GM19324 (cell line): ENCODE results near the gene AGXT.

ENCODE experiments used
- ATAC-seq: cut with Tn5 transposase; IDR thresholded peaks from one replicate; pipeline ENCODE4 v1.9.1; 2021; ENCODE audit warnings: mild to moderate bottlenecking, moderate library complexity; ENCODE audit not compliant: unreplicated experiment, low FRiP score

Gene AGXT

DNA sequence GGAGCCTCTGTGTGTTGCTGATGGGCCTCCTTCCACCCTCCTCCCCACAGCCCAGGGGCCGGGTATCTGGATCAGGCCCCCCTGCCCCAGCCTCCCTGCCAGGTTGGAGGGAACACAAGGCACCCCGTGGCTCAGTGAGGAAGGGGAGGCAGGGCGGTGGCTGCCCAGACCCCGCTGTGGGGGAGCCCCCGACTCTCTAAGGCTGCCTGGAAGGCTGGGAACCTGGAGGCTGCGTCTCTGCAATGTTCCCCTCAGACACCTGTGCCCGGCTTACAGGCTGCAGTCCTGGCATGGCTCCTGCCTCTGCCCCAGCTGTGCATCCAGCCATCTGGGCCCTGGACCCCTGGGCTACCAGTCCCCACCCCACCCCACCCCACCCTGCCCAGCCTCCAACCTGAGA lies 27.8 kb downstream of the AGXT start:
- no peak for ATAC-seq

DNA sequence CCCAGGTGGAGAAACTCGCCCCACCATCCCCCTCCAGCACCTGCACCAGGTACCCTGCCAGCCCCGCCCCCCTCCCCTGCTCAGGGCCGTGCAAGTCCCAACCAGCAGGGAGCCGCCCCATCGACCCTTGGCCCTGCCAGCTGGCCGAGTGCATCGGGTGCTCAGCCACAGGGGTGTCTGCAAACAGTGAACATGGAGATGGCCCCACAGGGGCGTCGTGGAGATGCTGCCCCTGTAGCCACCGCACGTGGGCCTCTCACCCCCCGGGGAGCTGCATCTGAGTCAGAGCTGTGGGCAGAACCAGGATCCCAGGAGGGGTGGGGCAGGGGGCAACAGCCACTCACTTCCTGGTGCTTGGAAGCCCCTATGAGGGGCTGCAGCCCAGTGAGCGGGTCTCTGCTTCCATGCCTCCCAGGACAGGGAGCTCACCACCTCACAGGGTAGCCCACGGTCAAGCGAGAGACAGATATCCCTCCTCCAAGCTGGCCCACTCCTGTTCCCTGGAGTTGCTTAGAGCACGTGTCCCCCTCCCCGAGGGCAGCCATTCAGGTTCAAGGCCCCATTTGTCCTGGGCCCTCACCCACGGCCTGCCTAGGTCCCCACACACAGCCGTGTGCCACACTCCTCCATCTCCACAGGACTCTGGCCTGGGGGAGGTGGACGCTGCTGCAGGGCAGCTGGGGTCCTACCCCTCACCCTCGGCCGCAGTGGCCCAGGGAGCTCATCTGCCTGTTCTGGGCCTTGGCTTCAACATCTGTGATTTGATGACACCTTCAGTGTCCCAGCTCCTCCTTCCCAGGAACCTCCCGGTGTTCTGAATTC lies 28.5 kb downstream of the AGXT start:
- ATAC-seq: no peak

DNA sequence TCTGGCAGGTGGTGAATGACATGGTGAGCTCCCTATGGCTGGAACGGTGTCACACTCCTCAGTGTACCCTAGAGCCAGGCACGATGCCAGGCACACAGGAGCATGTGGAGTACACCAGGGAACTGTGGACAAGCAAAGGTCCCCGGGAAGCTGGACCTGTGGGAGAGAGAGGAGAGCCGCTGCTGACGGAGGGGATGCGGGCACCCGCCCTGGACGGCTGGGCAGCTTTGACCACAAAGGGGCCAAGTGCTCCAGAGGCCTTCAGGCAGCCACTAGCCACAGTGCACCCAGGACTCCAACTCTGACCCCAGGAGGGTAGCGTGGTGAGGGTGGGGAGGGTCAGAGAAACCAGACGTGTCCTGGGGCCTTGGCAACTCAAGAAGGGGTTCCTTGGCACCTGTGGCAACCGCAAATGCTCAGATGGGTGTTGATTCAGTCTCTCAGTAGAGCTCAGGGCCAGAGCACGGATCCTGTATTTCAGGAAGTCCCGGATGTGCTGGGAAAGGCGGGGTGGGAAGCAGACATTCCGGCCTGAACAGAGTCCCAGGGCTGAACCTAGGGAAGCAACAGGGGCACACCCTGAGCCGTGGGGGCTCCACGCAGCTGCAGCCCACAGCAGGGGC lies 29.6 kb downstream of the AGXT start:
- ATAC-seq: no peak

DNA sequence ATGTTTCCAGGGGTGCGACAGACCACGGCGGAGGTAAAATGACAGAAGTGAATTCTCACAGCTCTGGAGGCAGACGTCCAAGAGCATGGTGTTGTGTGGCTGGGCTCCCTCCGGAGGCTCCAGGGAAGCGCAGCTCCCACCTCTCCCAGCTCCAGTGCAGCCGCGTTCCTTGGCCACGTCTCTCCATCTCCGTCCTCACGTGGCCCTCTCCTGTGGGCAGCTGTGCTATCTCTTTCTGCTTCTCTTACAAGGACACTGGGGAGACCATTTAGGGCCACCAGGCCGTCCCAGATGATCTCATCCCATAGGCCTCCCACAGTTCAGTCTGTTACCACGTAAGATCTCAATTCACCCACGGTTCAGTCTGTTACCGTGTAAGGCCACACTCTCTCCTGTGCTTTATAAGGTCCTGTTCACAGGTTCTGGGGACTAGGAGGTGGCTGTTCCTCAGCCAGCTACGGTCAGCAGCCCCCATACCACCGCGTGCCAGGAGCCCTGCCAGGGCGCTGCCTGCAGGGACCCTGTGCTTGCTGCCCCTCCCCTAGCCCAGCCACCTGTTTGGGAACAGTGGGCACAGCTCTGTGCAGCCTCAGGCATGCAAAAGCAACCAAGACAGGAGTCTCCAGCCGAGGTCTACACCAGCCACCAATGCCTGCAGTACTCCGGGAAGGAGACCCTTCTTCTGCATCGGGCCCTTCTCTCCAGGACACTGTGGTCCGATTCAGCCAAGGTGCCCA lies 30.3 kb downstream of the AGXT start:
- ATAC-seq: no peak

DNA sequence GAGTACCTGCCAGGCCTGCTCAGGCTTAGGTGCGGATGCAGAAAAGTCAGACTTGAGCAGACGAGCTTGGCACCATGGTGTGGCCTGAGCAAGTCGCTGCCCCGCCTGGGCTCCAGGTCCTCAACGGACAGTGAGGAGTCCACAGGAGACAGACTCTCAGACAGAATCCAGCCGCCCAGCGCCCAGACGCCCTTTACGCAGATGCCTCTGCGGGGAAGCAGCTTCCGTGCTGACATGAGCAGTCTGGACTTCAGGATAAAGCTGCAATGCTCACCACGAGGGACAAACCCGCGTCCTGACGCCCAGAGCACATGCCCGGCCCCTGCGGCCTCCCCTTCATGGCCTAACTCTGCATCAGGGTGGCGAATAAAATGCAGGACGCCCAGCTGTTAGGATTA lies 30.8 kb downstream of the AGXT start:
- no peak for ATAC-seq

DNA sequence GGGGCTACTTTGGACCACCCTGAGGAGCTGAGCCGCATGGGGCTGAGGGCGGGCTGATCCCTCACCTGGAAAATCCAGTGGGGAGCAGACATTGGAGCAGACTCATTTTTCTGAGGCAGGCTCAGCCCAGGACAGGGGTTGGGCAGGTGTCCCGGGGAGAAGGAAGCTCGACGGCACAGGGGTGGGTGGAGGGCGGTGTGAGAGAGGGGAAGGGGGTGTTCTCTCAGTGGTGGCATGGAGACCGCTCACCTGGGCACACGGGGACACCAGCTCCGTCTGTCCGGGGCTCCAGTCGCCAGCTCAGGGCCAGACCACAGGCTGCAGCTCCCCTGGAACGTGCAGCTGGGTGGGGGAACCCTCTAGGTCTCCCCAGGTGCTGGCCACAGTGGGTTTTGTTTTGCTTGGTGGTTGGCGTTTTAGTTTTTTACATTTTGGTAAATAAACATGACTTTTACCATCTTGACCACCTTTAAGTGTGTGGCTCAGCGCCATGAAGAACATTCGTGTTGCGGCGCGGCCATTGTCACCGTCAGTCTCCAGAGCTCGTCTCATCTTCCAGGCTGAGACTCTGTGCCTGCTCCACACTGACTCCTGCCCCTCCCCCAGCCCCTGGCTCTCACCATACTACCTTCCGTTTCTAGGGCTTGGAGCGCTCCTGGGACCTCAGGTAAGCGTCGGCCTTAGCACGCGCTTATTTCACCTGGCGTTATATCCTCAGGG lies 31.7 kb downstream of the AGXT start:
- ATAC-seq: no peak

DNA sequence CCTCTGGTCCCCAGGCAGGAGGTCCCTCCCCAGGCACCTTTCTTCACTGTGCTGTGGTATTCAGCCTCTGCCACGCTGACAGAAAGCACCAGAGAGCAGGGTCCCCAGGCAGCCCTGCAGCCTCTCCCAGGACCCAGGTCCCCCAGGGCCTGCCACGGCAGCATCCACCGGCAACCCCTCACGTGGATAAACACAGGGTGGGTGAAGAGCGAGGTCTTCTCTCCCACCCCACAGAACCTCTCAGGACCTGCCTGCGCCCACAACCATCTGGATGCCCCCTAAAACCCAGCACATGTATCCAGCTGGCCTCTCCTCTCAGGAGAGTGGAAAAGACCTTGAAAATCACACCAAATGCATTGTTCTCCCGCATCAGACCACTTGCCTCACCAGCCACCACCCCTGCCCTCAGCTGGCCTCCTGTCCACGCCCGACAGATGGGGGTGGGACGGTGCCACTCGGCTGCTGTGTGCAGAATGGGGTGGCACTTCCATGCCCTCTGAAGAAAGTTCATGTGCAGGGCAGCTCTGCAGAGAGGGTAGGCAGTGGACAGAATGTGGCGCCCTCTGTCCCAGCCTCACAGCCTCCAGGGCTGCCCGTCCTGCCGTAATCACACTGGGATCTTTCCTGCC lies 33.5 kb downstream of the AGXT start:
- no peak for ATAC-seq

DNA sequence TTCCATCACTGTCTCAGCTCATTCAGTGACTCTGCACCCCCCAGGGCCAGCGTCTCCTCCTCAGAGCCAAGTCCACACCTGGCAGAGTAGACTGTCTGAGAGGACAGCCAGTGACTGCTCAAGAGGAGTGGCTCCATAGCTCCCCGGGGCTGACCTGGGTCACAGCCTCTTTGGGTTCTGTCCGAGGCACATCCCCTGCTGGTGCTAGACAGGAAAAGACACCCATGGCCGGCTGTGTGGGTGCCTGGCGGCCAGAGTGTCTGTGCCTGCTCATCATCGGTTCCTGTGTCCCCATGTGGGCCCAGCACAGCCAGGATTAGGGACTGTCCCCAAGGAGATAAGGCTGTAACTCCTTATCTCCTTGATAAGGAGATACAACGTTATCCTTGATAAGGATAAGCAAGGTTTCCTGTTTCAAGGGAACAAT lies 34.0 kb downstream of the AGXT start:
- no peak for ATAC-seq

DNA sequence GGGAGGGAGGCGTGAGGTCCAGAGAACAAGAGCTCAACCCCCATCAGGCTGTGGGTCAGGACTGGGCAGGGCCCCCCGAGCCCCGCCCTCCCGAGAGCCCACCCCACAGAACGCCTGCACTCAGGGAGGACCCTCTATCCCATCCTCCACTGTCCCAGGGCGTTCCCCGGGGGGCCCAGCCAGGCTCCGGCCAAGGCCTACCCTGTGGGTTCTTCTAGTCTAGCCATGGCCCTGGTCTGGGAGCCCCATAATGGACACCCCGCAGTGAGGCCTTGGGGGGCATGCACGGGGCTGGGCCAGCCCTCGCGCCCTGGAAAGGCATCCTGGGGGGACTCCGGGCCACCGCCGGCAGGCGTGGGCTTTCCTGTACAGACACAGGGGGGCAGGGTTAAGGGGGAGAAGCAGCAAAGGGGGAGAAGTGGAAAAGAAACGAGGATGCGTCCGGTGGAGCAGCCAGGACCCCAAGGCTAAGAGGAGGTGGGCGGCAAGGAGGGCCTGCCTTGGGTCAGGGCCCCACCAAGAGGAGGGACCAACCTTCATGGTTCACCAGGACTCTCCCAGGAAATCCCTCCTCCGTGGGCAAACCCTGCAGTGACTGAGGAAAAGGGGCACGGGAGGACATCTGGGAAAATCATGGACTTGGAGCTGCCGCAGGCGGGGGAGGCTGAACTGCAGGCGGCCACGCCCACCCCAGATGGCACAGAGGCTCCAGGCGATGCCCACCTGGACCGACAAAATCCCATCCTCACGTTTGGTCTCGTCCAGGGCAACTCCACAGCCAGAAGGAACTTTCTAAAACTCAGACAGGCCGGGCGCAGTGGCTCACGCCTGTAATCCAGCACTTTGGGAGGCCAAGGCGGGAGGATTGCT lies 34.8 kb downstream of the AGXT start:
- ATAC-seq: no peak

DNA sequence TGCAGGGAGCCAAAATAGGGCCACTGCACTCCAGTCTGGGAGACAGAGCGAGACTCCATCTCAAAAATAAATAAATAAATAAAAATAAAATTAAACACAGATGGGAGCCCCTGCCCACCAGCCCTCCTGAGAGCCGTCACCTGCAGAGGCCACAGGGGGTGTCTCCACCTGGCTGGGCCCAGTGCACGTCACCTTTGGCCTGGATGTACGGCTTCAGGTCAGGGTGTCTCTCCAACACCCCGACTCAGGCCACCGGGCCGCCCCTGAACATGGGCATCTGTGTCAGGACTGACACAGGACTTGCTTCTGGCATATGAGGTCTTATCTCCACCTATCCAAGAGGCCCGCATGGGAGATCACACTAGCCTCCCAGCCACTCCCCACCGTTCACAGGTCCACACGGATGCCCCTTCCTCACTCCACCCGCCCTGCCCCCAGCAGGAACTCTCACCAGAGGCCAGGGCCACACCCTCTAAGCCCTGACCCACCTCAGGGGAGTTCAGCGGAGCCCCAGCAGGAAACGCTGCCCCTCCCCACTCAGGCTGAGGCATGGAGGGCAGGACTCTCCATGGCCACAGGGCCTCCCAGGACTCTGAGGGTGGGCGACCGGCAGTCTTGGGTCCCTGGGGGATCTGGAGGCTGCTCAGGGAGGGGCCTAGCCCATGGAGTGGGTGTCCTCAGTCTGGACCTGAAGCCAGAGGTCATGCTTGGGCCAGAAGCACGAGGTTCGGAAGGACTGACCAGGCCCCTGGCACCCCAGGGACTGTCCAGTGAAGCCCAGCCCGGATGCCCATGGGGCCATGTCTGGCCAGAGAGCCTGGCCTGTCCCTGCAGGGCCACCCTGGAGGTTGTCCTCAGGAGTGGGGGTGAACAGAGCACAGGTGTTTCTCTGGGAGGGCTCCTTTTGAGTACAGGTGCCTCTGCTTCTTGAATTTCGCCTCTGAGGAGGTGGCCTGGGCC lies 35.9 kb downstream of the AGXT start:
- no peak for ATAC-seq

DNA sequence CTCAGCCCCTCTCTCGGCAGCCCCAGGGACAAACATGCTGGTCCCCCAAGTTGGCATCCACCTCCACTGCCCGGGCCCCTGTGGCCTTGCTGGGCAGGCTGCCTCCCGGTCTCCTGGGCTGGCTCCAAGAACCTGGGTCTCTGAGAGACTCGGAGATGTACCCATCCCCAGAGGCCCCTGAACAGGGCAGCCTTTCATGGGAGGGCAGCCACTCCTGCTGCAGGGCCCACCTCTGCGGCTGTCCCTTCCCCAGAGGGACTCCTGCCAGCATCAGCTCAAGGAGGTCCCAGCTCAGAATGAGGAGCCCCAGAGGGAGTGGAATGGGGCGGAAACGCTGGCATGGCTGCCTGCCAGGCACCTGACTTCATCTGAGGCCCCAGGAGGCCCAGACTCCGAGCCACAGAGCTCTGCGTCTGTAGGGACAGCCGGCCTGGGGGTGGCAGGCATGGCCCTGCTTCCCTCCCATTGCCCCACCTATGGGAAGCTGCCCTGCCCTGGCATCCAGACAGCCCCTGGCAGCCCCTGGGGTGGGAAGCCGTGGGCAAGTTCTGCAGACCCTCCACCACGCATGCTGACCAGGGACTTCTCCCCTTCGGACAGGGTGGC lies 36.7 kb downstream of the AGXT start:
- no peak for ATAC-seq

DNA sequence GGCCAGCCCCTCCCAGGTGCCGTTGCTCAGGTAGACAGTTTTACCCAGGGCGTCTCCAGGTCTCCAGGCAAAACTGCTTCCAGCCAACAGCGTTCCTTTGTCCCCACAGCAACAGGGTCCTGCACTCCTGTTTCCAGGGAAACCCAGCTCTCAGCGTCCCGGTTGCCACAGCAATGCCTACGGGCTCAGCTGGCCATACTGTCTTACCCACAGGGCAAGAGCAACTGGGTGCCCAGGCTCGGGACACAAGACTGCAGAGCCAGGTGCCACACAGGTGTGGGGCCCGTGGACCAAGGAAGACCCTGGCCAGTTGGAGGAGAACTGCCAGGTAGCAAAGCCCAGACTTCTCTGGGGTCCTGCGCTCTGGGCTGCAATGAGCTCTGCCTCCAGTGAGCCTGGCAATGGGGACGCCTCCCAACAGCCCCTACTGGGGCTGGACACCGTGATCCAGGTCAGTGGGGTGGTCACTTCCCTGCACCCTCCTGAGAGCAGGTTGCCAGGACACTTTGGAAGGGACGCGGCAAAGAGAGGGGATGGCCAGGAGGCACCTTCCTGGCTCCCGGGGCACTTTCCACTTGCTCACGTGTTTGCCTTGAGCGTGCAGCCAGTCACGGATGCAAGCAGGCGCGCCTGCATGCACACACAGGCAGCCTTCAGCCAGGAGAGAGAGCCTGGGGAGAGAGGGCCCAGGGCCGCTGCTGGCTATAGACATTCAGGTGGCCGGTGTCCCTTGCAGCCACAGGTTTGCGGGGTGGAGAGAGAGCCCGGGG lies 37.7 kb downstream of the AGXT start, which contains the start of gene CROCC2:
TSS of gene CROCC2 (plus strand) at position 196 of the 770 bp plus-strand sequence. CDS start at position 374, 178 bp downstream.
- ATAC-seq: no peak

DNA sequence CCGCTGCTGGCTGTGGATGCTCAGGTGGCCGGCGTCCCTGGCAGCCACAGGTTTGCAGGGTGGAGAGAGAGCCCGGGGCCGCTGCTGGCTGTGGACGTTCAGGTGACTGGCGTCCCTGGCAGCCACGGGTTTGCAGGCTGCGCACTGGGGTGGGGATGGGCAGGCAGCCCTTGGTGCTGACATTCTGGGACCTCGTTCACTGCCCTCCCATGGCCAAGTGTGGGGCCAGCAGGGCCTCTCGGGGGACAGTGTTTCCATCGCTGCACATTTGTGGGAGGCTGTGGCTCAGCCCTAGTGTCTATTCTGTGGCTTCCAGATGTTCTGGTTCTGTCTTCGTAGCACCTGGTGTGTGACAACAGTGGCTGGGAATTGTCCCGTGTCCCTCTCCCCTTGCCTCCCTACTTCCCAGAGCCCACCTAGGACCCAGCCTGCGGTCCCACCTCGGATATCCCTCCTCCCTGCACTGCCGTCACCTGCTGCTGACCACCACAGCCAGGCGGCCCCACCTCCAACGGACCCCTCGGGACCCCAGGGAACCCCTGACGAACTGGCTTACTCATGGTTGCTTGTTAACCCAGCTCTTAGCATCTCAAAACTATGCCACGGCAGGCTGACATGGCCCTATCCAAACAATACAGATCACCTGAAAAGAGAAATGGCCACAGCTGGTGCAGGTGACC lies 38.4 kb downstream of the AGXT start:
- no peak for ATAC-seq

DNA sequence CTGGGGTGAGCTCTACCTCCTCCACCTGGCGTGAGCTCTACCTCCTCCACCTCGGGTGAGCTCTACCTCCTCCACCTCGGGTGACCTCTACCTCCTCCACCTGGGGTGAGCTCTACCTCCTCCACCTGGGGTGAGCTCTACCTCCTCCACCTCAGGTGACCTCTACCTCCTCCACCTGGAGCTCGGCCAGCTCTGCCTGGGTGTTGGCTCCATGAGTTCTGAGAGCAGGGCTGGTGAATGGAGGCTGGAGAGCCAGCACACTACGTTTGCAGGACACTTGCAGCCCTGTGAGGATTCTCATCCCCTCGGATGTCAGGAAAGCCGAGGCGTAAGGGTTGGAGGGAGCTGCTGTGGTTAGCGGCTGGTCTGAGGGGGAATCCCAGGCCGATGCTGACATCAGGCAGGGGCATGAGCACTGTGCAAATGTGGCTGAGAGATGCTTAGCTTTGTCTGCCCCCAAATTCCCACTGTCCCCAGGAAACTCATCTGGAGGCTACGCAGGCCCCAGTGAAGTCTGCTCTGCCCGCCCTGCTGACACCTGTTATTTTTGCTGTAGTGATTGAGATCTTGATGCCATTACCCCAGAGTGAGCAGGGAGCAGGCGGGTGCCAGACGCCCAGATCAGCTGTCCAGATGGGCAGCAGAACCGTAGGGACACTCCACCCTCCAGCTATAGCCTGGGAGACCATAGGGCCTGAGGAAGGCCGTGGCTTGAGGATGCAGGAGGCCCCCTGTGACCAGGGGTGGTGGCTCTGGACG lies 40.8 kb downstream of the AGXT start:
- ATAC-seq: no peak

DNA sequence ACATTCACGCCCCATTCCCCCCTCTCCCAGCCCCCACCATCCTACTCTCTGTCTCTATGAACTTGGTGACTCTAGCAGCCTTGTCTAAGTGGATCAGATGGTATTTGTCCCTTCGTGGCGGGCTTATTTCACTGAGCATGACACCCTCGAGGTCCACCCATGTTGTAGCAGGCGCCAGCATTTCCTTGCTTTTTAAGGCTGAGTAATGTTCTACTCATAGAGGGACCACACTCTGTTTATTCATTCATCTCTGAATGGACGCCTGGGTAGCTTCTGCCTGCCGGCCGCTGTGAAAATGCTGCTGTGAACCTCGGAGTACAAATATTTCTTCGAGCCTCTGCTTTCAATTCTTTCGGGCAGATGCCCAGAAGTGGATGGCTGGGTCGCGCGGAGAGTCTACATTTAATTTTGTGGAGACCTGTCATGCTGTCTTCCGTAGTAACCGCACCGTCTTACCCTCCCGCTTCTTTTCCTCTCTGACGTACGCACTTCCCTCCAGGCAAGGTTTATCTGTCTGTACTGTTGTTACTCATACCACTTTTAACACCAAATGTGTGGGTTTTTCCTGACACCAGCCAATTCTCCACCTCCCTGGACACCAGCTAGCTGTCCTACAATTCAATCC lies 43.1 kb downstream of the AGXT start:
- no peak for ATAC-seq
